GM23338 (cell line): ENCODE data around the gene SLC25A29. TPM values are rescaled to one million over a fixed set of nuclear protein-coding genes. Genes with fewer than 3 reads are reported as not detected.

Experiments
- ATAC-seq: fragments of 200-7000 bp; cut with Tn5 transposase; 3 replicates; pipeline ENCODE4 v1.9.1; 2020
- DNase-seq: peaks from one replicate; pipeline ENCODE4 v3.0.0-alpha.2; 2015; ENCODE audit warnings: low spot score
- H2AFZ ChIP-seq: fragments of 200-600 bp; sonication (generic); 2 replicates; pipeline ENCODE4 v1.8.0; 2016; ENCODE audit warnings: antibody characterized with exemption, mild to moderate bottlenecking, moderate library complexity
- H3F3A ChIP-seq: fragments of 200-600 bp; sonication (generic); replicated peaks from 2 replicates; pipeline ENCODE4 v1.8.0; 2017; ENCODE audit warnings: antibody characterized with exemption, mixed run types, low read depth
- H3K27ac ChIP-seq: fragments of 200-600 bp; sonication (generic); 2 replicates; pipeline ENCODE4 v1.6.1; 2016; ENCODE audit warnings: low read depth
- H3K27me3 ChIP-seq: fragments of 200-600 bp; sonication (generic); 2 replicates; pipeline ENCODE4 v1.8.0; 2016; ENCODE audit warnings: mild to moderate bottlenecking, mixed run types, moderate library complexity; ENCODE audit not compliant: insufficient read depth
- H3K36me3 ChIP-seq: fragments of 200-600 bp; sonication (generic); 2 replicates; pipeline ENCODE4 v1.8.0; 2016; ENCODE audit warnings: mild to moderate bottlenecking; ENCODE audit not compliant: insufficient read depth
- H3K4me1 ChIP-seq: fragments of 200-600 bp; sonication (generic); 2 replicates; pipeline ENCODE4 v1.8.0; 2016; ENCODE audit warnings: mild to moderate bottlenecking, moderate library complexity; ENCODE audit not compliant: insufficient read depth
- H3K4me2 ChIP-seq: fragments of 200-600 bp; sonication (generic); 2 replicates; pipeline ENCODE4 v1.7.1; 2017; ENCODE audit warnings: mixed run types
- H3K4me3 ChIP-seq: fragments of 200-600 bp; sonication (generic); 2 replicates; pipeline ENCODE4 v1.6.1; 2016; ENCODE audit warnings: mixed run types
- H3K79me2 ChIP-seq: fragments of 200-600 bp; sonication (generic); replicated peaks from 2 replicates; pipeline ENCODE4 v1.8.0; 2017; ENCODE audit warnings: mild to moderate bottlenecking; ENCODE audit not compliant: insufficient read depth
- H3K9me2 ChIP-seq: fragments of 200-600 bp; sonication (generic); 2 replicates; pipeline ENCODE4 v1.8.0; 2017; ENCODE audit not compliant: insufficient read depth
- H4K20me1 ChIP-seq: fragments of 200-600 bp; sonication (generic); replicated peaks from 2 replicates; pipeline ENCODE4 v1.8.0; 2017; ENCODE audit warnings: mild to moderate bottlenecking; ENCODE audit not compliant: insufficient read depth
- H3K27ac Mint-ChIP-seq: 2 replicates; pipeline ENCODE4 v1.8.0; 2020; ENCODE audit warnings: inconsistent platforms, mild to moderate bottlenecking, moderate library complexity, mixed read lengths
- H3K27me3 Mint-ChIP-seq: 3 replicates; pipeline ENCODE4 v1.8.0; 2022; ENCODE audit warnings: low read depth, mild to moderate bottlenecking, moderate library complexity, mixed read lengths, inconsistent platforms; ENCODE audit not compliant: insufficient read depth, poor library complexity
- H3K36me3 Mint-ChIP-seq: 3 replicates; pipeline ENCODE4 v1.8.0; 2021; ENCODE audit warnings: low read depth, mild to moderate bottlenecking, inconsistent platforms, moderate library complexity, mixed read lengths
- H3K4me1 Mint-ChIP-seq: 3 replicates; pipeline ENCODE4 v1.8.0; 2020; ENCODE audit warnings: mild to moderate bottlenecking, inconsistent platforms, mixed read lengths
- H3K4me3 Mint-ChIP-seq: 3 replicates; pipeline ENCODE4 v1.8.0; 2021; ENCODE audit warnings: moderate library complexity, mild to moderate bottlenecking, inconsistent platforms, mixed read lengths
- H3K9me3 Mint-ChIP-seq: 3 replicates; pipeline ENCODE4 v1.8.0; 2020; ENCODE audit warnings: moderate library complexity, mild to moderate bottlenecking, inconsistent platforms, mixed read lengths
- EZH2 ChIP-seq: fragments of 200-600 bp; sonication (generic); IDR thresholded peaks from one replicate; pipeline ENCODE4 v1.8.0; 2017; ENCODE audit warnings: antibody characterized with exemption, mild to moderate bottlenecking, low read depth; ENCODE audit not compliant: unreplicated experiment
- JUNB ChIP-seq: IDR thresholded peaks from one replicate; pipeline ENCODE4 v1.6.1; 2016; ENCODE audit warnings: antibody characterized with exemption; ENCODE audit not compliant: unreplicated experiment
- NANOG ChIP-seq: IDR thresholded peaks from 2 replicates; pipeline ENCODE4 v1.6.1; 2016; ENCODE audit warnings: antibody characterized with exemption, borderline replicate concordance
- POLR2AphosphoS5 ChIP-seq: IDR thresholded peaks from 2 replicates; pipeline ENCODE4 v1.6.1; 2016; ENCODE audit warnings: antibody characterized with exemption, low read depth
- ZNF331 ChIP-seq: fragments of 250-450 bp; sonication (Bioruptor Pico); IDR thresholded peaks from 2 replicates; pipeline ENCODE4 v1.5.0; 2020; ENCODE audit warnings: low read depth, mild to moderate bottlenecking, moderate library complexity
- polyA plus RNA-seq: library from polyadenylated mRNA; unstranded; fragments of >200 nt; fragmentation: Nextera tagmentation; extraction: Ambion mirVana; gene quantifications from 2 replicates; pipeline ENCODE4 v1.2.1, GENCODE V29; 2016
- total RNA-seq: library from RNA; depleted of rRNA; stranded (reverse); fragments of >200 nt; shearing (Covaris generic); gene quantifications from 2 replicates; pipeline ENCODE4 v1.2.3, GENCODE V29; 2014
- TF ChIP-seq, protein P1 (sequence below): IDR thresholded peaks from one replicate; pipeline ENCODE4 v1.6.1; 2018; ENCODE audit warnings: antibody characterized with exemption; ENCODE audit not compliant: unreplicated experiment
- TF ChIP-seq, protein P2 (sequence below): IDR thresholded peaks from 2 replicates; pipeline ENCODE4 v1.6.1; 2016; ENCODE audit warnings: antibody characterized with exemption
- TF ChIP-seq, protein P3 (sequence below), 2 experiments: fragments of 200-600 bp in 1 of 2; sonication (generic) in 1 of 2; conservative IDR thresholded peaks; 2 replicates each; pipeline versions ENCODE4 v1.5.1 to v1.6.1; 2016 to 2017; ENCODE audit warnings: antibody characterized with exemption in 2 of 2, low read depth in 2 of 2, mild to moderate bottlenecking in 2 of 2, moderate library complexity in 1 of 2

Gene SLC25A29
- total and polyA plus RNA-seq, 2 experiments from 2014 or later: 65.6 to 206 TPM

DNA sequence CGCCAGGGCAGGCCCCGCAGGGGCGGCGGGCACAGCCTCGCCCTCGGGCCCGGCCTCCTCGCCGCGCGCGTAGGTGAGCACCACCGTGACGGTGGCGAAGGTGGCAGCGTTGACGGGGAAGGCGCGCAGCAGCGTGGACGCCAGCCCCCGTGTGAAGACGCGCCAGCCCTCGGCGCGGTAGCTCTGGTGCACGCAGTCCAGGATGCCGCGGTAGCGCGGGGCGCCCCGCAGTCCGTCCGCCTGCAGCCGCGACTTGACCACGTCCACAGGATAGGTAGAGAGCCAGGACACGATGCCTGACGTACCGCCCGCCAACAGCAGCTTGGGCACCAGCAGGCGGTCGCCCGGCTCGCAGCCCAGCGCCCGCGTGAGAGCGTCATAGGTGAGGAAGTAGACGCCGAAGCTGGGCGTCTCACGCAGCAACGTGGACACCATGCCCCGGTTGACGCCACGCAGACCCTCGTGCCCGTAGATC, 13.9 kb downstream of the SLC25A29 start:
- Mint-ChIP-seq H3K4me3 (no peak overlapping the region), H3K27me3 (peaks cover 6% of the 10 kb centered on the region), H3K27ac (no peak overlapping the region), H3K4me1 (peaks cover 26% of the 10 kb centered on the region), H3K36me3 (peaks cover 43% of the 10 kb centered on the region), H3K9me3 (no peaks in the 10 kb centered on the region)
- Histone ChIP-seq H3K4me1 (0 out of 2 replicates have a peak, but pooled peaks cover under 1% of the 10 kb centered on the region), H3K79me2 (no peaks in the 10 kb centered on the region), H3K27me3 (no peaks in the 10 kb centered on the region), H3F3A (peaks cover 8% of the 10 kb centered on the region; the same call in 1 of the 2 replicates), H3K27ac (no peak overlapping the region), H2AFZ (no peak overlapping the region), H3K36me3 (no peaks in the 10 kb centered on the region; the same call in 1 of the 2 replicates), H3K4me3 (no peak overlapping the region), H4K20me1 (peaks cover 27% of the 10 kb centered on the region), H3K4me2 (no peak overlapping the region), H3K9me2 (no peaks in the 10 kb centered on the region)
- ATAC-seq: no peak
- DNase-seq: no peak
- TF ChIP-seq, protein P1, sequence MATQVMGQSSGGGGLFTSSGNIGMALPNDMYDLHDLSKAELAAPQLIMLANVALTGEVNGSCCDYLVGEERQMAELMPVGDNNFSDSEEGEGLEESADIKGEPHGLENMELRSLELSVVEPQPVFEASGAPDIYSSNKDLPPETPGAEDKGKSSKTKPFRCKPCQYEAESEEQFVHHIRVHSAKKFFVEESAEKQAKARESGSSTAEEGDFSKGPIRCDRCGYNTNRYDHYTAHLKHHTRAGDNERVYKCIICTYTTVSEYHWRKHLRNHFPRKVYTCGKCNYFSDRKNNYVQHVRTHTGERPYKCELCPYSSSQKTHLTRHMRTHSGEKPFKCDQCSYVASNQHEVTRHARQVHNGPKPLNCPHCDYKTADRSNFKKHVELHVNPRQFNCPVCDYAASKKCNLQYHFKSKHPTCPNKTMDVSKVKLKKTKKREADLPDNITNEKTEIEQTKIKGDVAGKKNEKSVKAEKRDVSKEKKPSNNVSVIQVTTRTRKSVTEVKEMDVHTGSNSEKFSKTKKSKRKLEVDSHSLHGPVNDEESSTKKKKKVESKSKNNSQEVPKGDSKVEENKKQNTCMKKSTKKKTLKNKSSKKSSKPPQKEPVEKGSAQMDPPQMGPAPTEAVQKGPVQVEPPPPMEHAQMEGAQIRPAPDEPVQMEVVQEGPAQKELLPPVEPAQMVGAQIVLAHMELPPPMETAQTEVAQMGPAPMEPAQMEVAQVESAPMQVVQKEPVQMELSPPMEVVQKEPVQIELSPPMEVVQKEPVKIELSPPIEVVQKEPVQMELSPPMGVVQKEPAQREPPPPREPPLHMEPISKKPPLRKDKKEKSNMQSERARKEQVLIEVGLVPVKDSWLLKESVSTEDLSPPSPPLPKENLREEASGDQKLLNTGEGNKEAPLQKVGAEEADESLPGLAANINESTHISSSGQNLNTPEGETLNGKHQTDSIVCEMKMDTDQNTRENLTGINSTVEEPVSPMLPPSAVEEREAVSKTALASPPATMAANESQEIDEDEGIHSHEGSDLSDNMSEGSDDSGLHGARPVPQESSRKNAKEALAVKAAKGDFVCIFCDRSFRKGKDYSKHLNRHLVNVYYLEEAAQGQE: no peak
- TF ChIP-seq JUNB (no peak), EZH2 (no peak), POLR2AphosphoS5 (no peak), ZNF331 (CRISPR knock-in tag) (no peak), NANOG (no peak)
- TF ChIP-seq, protein P2, sequence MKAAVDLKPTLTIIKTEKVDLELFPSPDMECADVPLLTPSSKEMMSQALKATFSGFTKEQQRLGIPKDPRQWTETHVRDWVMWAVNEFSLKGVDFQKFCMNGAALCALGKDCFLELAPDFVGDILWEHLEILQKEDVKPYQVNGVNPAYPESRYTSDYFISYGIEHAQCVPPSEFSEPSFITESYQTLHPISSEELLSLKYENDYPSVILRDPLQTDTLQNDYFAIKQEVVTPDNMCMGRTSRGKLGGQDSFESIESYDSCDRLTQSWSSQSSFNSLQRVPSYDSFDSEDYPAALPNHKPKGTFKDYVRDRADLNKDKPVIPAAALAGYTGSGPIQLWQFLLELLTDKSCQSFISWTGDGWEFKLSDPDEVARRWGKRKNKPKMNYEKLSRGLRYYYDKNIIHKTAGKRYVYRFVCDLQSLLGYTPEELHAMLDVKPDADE: no peak
- TF ChIP-seq, protein P3, sequence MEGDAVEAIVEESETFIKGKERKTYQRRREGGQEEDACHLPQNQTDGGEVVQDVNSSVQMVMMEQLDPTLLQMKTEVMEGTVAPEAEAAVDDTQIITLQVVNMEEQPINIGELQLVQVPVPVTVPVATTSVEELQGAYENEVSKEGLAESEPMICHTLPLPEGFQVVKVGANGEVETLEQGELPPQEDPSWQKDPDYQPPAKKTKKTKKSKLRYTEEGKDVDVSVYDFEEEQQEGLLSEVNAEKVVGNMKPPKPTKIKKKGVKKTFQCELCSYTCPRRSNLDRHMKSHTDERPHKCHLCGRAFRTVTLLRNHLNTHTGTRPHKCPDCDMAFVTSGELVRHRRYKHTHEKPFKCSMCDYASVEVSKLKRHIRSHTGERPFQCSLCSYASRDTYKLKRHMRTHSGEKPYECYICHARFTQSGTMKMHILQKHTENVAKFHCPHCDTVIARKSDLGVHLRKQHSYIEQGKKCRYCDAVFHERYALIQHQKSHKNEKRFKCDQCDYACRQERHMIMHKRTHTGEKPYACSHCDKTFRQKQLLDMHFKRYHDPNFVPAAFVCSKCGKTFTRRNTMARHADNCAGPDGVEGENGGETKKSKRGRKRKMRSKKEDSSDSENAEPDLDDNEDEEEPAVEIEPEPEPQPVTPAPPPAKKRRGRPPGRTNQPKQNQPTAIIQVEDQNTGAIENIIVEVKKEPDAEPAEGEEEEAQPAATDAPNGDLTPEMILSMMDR (conservative IDR thresholded peaks at IDR 0.05; ENCODE audit: low read depth in 2 of 2): no peak
